GM21367 (cell line): Measurements from ENCODE around the gene PROM1.

Experiments
- ATAC-seq: cut with Tn5 transposase; IDR thresholded peaks from one replicate; pipeline ENCODE4 v1.9.1; 2021; ENCODE audit not compliant: unreplicated experiment

The PROM1 gene

GRCh38 chr4:15953625-15954024, 130.2 kb downstream of the PROM1 start:
- ATAC-seq = no peak

GRCh38 chr4:15951781-15952180, 132.0 kb downstream of the PROM1 start:
- no peak for ATAC-seq

GRCh38 chr4:15948826-15949225, 135.0 kb downstream of the PROM1 start:
- no peak for ATAC-seq

- ATAC-seq = no peak
These were observed 136.1 kb downstream of the PROM1 start for GRCh38 chr4:15947684-15948083.

- no peak for ATAC-seq
These were observed 138.3 kb downstream of the PROM1 start for GRCh38 chr4:15945516-15945915.

DNA sequence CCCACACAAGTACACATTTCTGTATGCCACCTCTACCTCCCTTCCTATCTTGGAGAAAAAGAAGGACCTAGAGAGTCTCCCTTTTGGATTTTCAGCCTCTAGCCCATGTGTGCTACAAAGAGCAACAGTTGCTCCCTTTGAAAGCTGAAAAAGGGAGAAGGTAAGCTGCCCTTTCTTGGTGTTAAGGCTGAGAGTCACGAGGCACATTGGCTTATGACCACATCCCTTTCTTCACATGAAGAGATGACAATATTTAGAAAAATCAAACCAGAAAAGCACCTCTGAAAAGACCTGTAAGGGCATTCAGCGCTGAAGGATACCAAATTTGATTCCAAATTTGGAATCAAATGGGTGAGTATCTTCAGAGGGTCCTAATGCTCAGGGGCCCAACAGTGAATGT, 138.9 kb downstream of the PROM1 start:
- ATAC-seq = no peak

- no peak for ATAC-seq
These were observed 141.5 kb downstream of the PROM1 start for GRCh38 chr4:15942283-15942682.

- ATAC-seq = no peak
These were observed 145.2 kb downstream of the PROM1 start, which contains the start of gene FGFBP1 for GRCh38 chr4:15938640-15939039. TSS of gene FGFBP1 (minus strand) at chr4:15938740. CDS start at chr4:15936632, 2,108 bp downstream.

DNA sequence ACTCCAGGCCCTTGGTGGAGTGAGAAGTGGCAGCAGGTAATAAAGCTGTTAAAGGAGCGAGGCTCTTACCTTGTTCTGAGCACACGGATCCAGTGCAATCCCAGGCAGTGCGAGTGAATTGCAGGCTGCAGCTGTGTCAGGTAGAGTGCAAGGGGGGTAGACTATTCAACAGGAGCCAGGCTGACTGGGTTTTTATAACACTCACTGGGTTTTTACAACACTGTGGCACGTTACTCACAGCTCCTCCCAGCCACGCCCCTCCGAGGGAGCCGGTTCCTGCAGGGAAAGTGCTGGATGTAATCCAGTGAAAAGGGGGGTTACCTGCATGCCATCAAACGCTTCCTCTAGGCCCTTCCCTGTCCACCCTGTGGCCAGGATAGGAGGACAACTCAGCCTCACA, 145.6 kb downstream of the PROM1 start:
- no peak for ATAC-seq

DNA sequence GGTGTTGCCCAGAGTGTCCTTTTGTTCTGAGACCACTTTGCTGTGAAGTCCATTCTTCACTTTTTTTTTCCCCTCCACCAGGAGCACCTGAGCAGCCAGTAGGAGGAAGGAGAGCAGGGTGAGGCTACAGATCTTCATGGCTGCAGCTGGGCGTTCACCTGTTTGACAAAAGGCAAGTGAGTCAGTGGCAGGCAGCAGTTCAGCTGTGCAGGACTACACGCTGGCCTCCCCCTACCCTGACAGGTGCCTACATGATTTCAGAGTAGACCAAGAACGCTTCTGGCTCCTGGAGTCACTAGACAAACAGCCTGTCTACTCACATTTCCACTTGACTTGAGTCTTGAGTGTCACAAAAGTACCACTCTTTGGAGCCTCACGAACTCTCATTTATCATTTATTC, 147.3 kb downstream of the PROM1 start:
- no peak for ATAC-seq

- no peak for ATAC-seq
These were observed 148.1 kb downstream of the PROM1 start for GRCh38 chr4:15935504-15936402.

- no peak for ATAC-seq
These were observed 149.6 kb downstream of the PROM1 start for GRCh38 chr4:15934259-15934658.

DNA sequence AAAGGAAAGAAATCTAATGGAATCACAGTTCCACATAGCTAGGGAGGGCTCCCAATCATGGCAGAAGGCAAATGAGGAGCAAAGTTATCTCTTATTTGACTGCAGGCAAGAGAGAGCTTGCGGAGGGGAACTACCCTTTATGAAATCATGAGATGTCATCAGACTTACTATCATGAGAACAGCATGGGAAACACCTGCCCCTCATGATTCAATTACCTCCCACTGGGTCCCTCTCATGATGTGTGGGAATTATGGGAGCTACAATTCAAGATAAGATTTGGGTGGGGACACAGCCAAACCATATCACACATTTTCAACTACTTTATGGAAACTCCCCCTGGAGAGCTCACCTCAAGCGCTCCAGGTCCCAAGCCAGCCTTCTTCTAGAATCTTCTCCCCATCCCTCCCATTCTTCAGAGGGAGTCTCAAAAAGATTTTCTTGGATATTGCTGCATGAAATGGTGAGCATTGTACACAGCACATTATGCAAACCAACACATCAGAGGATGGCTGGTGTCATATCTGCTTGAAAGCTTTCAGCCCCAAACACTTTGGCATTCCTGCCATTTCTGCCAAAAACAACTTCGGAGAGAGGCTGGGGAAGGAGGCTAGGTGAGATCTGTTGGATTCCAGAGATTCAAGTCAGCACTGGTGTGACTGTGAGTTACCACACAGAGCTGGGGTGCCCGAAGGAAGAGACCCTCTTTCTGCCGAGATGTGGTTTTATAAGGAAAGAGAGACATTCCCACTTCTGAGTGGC, 152.2 kb downstream of the PROM1 start:
- ATAC-seq = no peak

- ATAC-seq = no peak
These were observed 153.5 kb downstream of the PROM1 start for GRCh38 chr4:15930314-15930713.

GRCh38 chr4:15929540-15929939, 154.3 kb downstream of the PROM1 start:
- no peak for ATAC-seq

- no peak for ATAC-seq
These were observed 154.9 kb downstream of the PROM1 start for GRCh38 chr4:15928883-15929282.

DNA sequence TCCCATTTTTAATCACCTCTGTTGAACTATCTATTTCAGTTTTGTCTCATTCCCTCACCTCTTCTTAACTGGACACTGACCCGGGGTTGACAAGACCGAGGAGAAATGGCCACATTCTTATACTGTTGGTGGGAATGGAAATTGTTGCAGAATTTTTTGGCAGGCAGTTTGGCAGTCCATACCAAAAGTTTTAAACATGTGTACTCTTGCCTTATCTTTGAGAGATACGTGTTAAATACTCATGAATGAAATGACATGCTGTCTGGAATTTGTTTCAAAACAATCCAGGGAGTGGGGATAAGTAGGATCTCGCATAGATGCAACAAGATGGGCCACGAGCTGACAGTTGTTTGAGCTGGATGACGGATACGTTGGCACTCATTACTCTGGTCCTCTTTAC, 157.3 kb downstream of the PROM1 start:
- ATAC-seq = no peak

DNA sequence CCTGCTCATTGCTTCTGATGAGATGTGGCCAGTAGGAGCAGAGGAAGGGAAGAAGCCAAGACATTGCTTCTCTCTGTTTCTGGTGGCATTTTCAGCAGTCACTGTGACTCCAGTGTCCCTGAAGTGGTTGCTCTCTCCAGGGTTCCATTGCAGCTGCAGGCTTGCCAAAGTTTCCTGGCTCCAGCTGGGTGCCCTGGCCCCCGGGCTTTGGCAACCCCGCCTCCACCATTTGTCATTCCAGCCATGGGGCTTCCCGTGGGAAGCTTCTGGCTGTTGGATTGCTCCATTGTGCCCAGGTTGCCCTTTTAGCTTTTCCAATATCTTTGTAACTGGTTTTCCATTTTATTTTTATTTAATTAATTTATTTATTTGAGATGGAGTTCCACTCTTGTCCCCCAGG, 158.0 kb downstream of the PROM1 start:
- ATAC-seq = no peak

DNA sequence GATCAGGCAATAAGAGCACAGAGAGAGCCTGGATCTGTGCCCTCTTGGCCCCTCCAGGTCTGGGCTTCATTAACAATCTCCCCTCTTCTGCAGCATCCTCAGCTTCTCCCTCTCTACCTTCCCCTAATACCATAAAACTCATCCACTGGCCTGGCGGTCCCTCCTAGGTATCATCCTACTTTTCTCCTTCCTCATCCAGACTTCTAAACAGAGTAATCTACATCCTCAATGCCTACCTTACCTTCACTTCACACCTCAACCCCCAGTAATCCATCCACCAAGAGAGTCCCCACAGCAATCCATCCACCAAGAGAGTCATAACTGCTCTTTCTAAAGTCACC, 162.3 kb downstream of the PROM1 start:
- ATAC-seq = no peak

DNA sequence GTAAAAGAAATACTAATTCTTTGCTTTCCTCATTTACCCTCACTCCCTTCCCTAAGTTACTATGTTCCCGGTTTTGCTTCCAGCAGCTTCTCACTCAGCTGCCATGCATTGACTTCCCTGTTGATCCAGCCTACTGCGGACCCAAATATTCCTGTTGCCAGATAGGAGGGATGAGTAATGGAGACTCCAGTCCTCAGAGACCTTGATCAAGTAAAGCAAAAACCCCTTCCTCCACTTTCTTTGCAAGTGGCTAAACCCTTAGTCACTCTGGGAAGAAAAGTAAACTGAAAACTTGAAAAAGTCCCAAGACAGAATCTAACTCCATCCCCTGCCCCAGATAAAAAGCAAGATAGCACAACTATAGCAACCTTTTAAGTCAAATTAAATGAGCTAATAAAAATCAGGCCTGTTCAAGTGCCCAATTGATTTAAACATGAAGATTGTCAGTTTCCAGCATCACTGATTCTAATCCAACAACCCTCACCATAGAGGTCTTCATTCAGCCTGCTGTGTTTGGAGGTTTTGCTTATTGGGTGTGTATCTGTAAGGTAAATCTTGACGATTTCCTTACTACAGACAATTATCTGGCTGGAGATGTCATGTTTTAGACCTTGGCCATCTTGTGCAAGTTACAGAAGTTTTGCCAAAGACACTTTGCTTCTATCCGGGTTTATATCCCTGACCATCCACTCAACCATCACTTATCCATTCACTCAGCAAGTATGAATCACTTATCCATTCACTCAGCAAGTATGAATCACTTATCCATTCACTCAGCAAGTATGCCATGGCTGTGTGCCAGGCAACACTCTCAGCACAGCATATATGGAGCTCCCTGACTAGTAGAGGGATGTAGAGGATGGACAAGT, 162.9 kb downstream of the PROM1 start:
- ATAC-seq = no peak

DNA sequence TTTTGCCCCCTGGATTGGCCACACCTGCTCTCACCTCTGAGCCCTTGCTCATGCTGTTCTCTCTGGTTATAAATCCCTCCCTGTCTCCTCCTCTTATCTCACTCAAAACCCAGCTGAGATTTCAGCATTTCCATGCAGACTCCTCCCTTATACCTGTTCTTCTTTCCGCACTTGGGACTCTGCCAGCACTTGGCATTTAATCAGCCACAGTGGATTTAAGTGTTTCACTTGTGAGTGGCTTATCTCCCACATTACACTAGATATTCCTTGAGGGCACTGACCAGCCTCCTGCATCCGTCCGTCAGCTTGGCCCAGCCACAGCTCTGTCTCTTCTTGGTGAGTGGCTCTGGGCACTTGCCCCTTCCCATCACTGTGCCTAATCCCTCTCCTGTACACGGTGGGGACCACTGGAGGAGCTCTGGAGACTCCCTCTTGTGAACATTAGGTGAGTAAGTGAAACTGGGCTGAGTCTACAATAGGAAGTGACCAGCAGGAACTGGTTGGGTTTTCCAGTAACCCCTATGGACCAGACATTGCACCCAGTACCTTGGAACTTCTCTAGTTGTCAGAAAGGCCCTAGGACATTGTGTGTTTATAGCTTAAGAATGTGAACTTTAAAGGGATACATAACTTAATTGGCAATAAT, 165.2 kb downstream of the PROM1 start:
- no peak for ATAC-seq
